Keratinocyte (primary cell): Measurements from ENCODE around the gene GLDC. TPM values are rescaled to one million over a fixed set of nuclear protein-coding genes. Genes with fewer than 3 reads are reported as not detected.

ENCODE experiments used
- DNase-seq: peaks from one replicate; pipeline ENCODE4 v3.0.0-alpha.2; 2011; ENCODE audit warnings: low read depth, missing footprints, low spot score
- FAIRE-seq: peaks from 2 replicates; lab custom pipeline; 2011; peaks lifted over from hg19 to GRCh38; lab: Jason Lieb, UNC
- H2AFZ ChIP-seq: 2 replicates; pipeline ENCODE4 v1.6.0; 2012; ENCODE audit warnings: low read length, control low read depth, inconsistent platforms; ENCODE audit not compliant: control insufficient read depth
- H3K27ac ChIP-seq: 2 replicates; pipeline ENCODE4 v1.5.1; 2011; ENCODE audit warnings: low read length; ENCODE audit not compliant: control insufficient read depth, insufficient read depth
- H3K27me3 ChIP-seq: 3 replicates; pipeline ENCODE4 v1.6.0; 2011; ENCODE audit warnings: low read length; ENCODE audit not compliant: control insufficient read depth, insufficient read depth; ENCODE audit errors: extremely low read depth
- H3K36me3 ChIP-seq, 2 experiments: 2 replicates in 1 of 2; 3 replicates in 1 of 2; pipeline ENCODE4 v1.5.1; 2011; ENCODE audit warnings: low read length in 2 of 2, mild to moderate bottlenecking in 1 of 2; ENCODE audit not compliant: control insufficient read depth in 2 of 2, insufficient read depth in 2 of 2; ENCODE audit errors: extremely low read depth in 1 of 2
- H3K4me1 ChIP-seq: 3 replicates; pipeline ENCODE4 v1.5.1; 2011; ENCODE audit warnings: low read length; ENCODE audit not compliant: control insufficient read depth, insufficient read depth; ENCODE audit errors: extremely low read depth
- H3K4me2 ChIP-seq: 3 replicates; pipeline ENCODE4 v1.6.0; 2011; ENCODE audit warnings: low read depth, low read length; ENCODE audit not compliant: control insufficient read depth, insufficient read depth; ENCODE audit errors: extremely low read depth
- H3K4me3 ChIP-seq, 3 experiments: fragments of 200-600 bp in 1 of 3; sonication (generic) in 1 of 3; 2 replicates in 2 of 3; 3 replicates in 1 of 3; pipeline ENCODE4 v1.5.1; 2011 to 2016; ENCODE audit warnings: low read length in 3 of 3, mild to moderate bottlenecking in 3 of 3, control low read depth in 2 of 3, inconsistent platforms in 1 of 3, low read depth in 1 of 3, mixed read lengths in 1 of 3, mixed run types in 1 of 3, moderate library complexity in 1 of 3; ENCODE audit not compliant: control insufficient read depth in 2 of 3, insufficient read depth in 2 of 3; ENCODE audit errors: extremely low read depth in 1 of 3
- H3K79me2 ChIP-seq: 2 replicates; pipeline ENCODE4 v1.6.0; 2012; ENCODE audit warnings: low read length; ENCODE audit not compliant: control insufficient read depth, insufficient read depth
- H3K9ac ChIP-seq: 3 replicates; pipeline ENCODE4 v1.6.0; 2011; ENCODE audit warnings: low read length; ENCODE audit not compliant: control insufficient read depth, insufficient read depth; ENCODE audit errors: extremely low read depth
- H3K9me1 ChIP-seq: 3 replicates; pipeline ENCODE4 v1.6.0; 2011; ENCODE audit warnings: low read length; ENCODE audit not compliant: control insufficient read depth, insufficient read depth; ENCODE audit errors: extremely low read depth
- H3K9me3 ChIP-seq: 2 replicates; pipeline ENCODE4 v1.5.1; 2012; ENCODE audit warnings: low read depth, low read length; ENCODE audit not compliant: control insufficient read depth
- H4K20me1 ChIP-seq: 3 replicates; pipeline ENCODE4 v1.6.0; 2011; ENCODE audit warnings: low read length; ENCODE audit not compliant: control insufficient read depth, insufficient read depth; ENCODE audit errors: extremely low read depth
- EZH2 ChIP-seq: IDR thresholded peaks from one replicate; pipeline ENCODE4 v1.6.1; 2012; ENCODE audit warnings: inconsistent platforms, mild to moderate bottlenecking, low read length, moderate library complexity
- dilution Hi-C: fragments of 300-500 bp; cut with MboI; formaldehyde crosslinking; loops from one replicate; pipeline ENCODE4 v1.7.0; 2020; ENCODE audit warnings: low sequenced_read_pairs; ENCODE audit not compliant: extremely low pct_ligation_motif_present
- polyA plus RNA-seq, 5 experiments: library from polyadenylated mRNA; depleted of rRNA in 3 of 5; stranded (reverse) in 3 of 5; stranded (forward) in 1 of 5; unstranded in 1 of 5; fragments of >200 nt; gene quantifications; 1 replicate in 1 of 5; 2 replicates in 3 of 5; 3 replicates in 1 of 5; pipeline versions ENCODE4 v1.2.1 to v1.2.3, GENCODE V29; 2011 to 2012; ENCODE audit warnings: missing spikeins in 2 of 5, low read depth in 1 of 5, low replicate concordance in 1 of 5
- TF ChIP-seq, protein P1 (sequence below), 3 experiments: IDR thresholded peaks in 1 of 3; conservative IDR thresholded peaks in 1 of 3; optimal IDR thresholded peaks in 1 of 3; 2 replicates in 2 of 3; 3 replicates in 1 of 3; pipeline versions ENCODE3 to v1.5.1; 2011; ENCODE audit warnings: low read length in 3 of 3, mild to moderate bottlenecking in 3 of 3, moderate library complexity in 2 of 3, control low read depth in 1 of 3, inconsistent platforms in 1 of 3; ENCODE audit not compliant: insufficient read depth in 2 of 3; ENCODE audit errors: extremely low read depth in 1 of 3

Gene GLDC
- polyA plus RNA-seq, 1 donor (not counting 4 experiments of a cell fraction or from before 2014, with no cell fraction given) = 0.69 TPM

DNA sequence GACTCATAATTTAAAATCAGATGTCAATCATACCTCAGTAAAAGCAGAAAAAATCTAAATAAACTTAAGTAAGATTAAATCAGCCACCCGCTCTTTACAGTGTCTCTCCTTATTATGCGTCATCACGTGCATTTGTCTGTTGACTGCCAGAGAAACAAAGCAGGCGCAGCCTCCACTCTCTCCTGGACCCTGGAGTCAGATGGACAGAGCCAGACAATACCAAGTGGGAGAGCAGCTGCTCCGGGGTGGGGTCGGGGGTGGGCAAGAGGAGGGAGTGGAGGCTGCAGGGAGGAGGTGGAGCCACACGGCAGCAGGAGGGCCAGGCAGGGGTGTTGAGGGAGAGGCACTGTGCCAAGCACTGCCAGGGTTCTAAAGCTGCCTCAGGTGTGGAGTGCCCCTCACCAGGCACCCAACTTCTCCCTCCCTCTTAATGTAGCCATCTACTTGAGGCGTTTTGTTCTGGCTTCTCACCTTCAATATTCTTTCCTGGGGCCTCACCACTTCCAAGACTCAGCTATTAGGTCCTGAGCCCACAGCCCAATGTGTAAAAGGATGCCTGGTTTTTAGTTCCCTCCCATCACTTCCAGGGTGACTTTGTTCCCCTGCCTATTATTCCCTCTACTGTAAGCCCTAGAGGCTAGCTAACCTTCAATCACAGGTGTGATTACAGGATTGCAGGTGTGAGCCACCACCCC, 96.3 kb downstream of the GLDC start:
- Histone ChIP-seq H3K79me2 (no peaks in the 10 kb centered on the region), H3K9me3 (no peaks in the 10 kb centered on the region)
- no peak for TF ChIP-seq EZH2
- TF ChIP-seq, protein P1, sequence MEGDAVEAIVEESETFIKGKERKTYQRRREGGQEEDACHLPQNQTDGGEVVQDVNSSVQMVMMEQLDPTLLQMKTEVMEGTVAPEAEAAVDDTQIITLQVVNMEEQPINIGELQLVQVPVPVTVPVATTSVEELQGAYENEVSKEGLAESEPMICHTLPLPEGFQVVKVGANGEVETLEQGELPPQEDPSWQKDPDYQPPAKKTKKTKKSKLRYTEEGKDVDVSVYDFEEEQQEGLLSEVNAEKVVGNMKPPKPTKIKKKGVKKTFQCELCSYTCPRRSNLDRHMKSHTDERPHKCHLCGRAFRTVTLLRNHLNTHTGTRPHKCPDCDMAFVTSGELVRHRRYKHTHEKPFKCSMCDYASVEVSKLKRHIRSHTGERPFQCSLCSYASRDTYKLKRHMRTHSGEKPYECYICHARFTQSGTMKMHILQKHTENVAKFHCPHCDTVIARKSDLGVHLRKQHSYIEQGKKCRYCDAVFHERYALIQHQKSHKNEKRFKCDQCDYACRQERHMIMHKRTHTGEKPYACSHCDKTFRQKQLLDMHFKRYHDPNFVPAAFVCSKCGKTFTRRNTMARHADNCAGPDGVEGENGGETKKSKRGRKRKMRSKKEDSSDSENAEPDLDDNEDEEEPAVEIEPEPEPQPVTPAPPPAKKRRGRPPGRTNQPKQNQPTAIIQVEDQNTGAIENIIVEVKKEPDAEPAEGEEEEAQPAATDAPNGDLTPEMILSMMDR (optimal IDR thresholded peaks at IDR 0.05 in 1 of 3, IDR thresholded peaks at IDR 0.05 in 1 of 3, conservative IDR thresholded peaks at IDR 0.05 in 1 of 3; ENCODE audit: extremely low read depth in 1 of 3, insufficient read depth in 2 of 3, low read length in 3 of 3) = no peak

DNA sequence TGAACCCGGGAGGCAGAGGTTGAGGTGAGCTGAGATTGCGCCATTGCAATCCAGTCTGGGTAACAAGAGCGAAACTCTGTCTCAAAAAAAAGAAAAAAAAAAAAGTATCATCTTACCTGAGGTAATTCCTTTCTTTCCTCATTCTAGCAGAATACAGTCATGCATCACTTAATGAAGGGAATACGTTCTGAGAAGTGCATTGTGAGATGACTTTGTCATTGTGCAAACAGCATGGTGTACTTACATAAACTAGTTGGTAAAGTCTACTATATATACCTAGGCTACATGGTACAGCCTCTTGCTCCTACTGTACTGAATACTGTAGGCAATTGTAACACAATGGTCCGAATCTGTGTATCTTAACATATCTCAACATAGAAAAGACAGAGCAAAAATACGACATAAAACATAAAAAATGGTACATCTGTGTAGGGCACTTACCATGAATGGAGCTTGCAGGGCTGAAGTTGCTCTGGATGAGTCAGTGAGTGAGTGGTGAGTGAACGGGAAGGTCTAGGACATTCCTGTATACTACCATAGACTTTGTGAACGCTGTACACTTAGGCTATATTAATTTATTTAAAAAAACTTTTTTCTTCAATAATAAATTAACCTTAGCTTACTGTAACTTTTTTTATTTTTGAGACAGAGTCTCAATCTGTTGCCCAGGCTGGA, 100.4 kb downstream of the GLDC start:
- DNase-seq (no peak), FAIRE-seq (no peak)
- no peak overlapping the region for H3K4me2 ChIP-seq
- no peaks in the 10 kb centered on the region for H3K9me3 ChIP-seq
- H3K27ac ChIP-seq = no peak overlapping the region
- no peak for TF ChIP-seq EZH2
- TF ChIP-seq, protein P1 (optimal IDR thresholded peaks at IDR 0.05 in 1 of 3, IDR thresholded peaks at IDR 0.05 in 1 of 3, conservative IDR thresholded peaks at IDR 0.05 in 1 of 3; ENCODE audit: extremely low read depth in 1 of 3, insufficient read depth in 2 of 3, low read length in 3 of 3) = no peak
- H4K20me1 ChIP-seq = no peaks in the 10 kb centered on the region
- H3K79me2 ChIP-seq = no peaks in the 10 kb centered on the region
- no peak overlapping the region for H3K9ac ChIP-seq
- dilution Hi-C loops = no loop called here
- H3K4me1 ChIP-seq = peaks cover 3% of the 10 kb centered on the region
- no peaks in the 10 kb centered on the region for H3K36me3 ChIP-seq
- H3K27me3 ChIP-seq = no peaks in the 10 kb centered on the region
- no peaks in the 10 kb centered on the region for H3K9me1 ChIP-seq
- H2AFZ ChIP-seq = no peak overlapping the region
- no peak overlapping the region for H3K4me3 ChIP-seq

More for the DNA sequence above, 96.3 kb downstream of the GLDC start:
- Histone ChIP-seq H3K27ac (no peak overlapping the region), H3K4me2 (no peak overlapping the region), H3K9ac (no peak overlapping the region), H4K20me1 (no peaks in the 10 kb centered on the region), H3K4me1 (peaks cover 8% of the 10 kb centered on the region), H3K9me1 (no peaks in the 10 kb centered on the region), H2AFZ (no peak overlapping the region), H3K27me3 (no peaks in the 10 kb centered on the region), H3K4me3 (no peak overlapping the region), H3K36me3 (no peaks in the 10 kb centered on the region)
- FAIRE-seq = no peak
- dilution Hi-C loops = no loop called here
- no peak for DNase-seq
